HepG2 (cell line): ENCODE data around the gene RPP25L. TPM values are rescaled to one million over a fixed set of nuclear protein-coding genes. Genes with fewer than 3 reads are reported as not detected.

Experiments used
- ATAC-seq: fragments of 200-7000 bp; cut with Tn5 transposase; 3 replicates; pipeline ENCODE4 v1.9.1; 2020; ENCODE audit warnings: mild to moderate bottlenecking, moderate library complexity
- BruUV-seq: library from RNA; stranded (reverse); fragments of 400-500 nt; replicated peaks from 2 replicates; lab custom pipeline; 2021; lab: Mats Ljungman, UMichigan
- CTCF ChIA-PET: fragments of 300-600 bp; formaldehyde crosslinking; extraction: SDS; loops from one replicate; lab custom pipeline; 2021; ENCODE audit warnings: low total read pairs, inconsistent platforms, low intra/inter-chr PET ratio; lab: Yijun Ruan, JAX
- POLR2A ChIA-PET: fragments of 350-600 bp; sonication (Branson Sonifier 250); formaldehyde crosslinking; loops from one replicate; lab custom pipeline; 2020; ENCODE audit warnings: antibody characterized with exemption, inconsistent platforms; lab: Yijun Ruan, JAX
- DNase-seq: peaks from one replicate; pipeline ENCODE4 v3.0.0-alpha.2; 2015; ENCODE audit warnings: low spot score
- FAIRE-seq: peaks from 3 replicates; lab custom pipeline; 2011; peaks lifted over from hg19 to GRCh38; lab: Jason Lieb, UNC
- H2AFZ ChIP-seq: one replicate; pipeline ENCODE4 v1.6.1; 2011; ENCODE audit warnings: low read length, inconsistent platforms
- H3K27ac ChIP-seq: fragments of 300-600 bp; 3 replicates; pipeline ENCODE4 v1.8.0; 2011; ENCODE audit warnings: mixed run types, mild to moderate bottlenecking, mixed read lengths, low read length, inconsistent platforms; ENCODE audit not compliant: insufficient read depth; ENCODE audit errors: extremely low read length
- H3K27me3 ChIP-seq, 2 experiments: fragments of 200-600 bp in 1 of 2; 2 replicates in 1 of 2; 3 replicates in 1 of 2; pipeline versions ENCODE4 v1.6.0 to v1.8.0; 2011; ENCODE audit warnings: low read length in 2 of 2, mild to moderate bottlenecking in 2 of 2, moderate library complexity in 2 of 2, inconsistent platforms in 1 of 2; ENCODE audit not compliant: insufficient read depth in 2 of 2, control insufficient read depth in 1 of 2
- H3K36me3 ChIP-seq, 2 experiments: fragments of 200-600 bp in 1 of 2; replicated peaks in 1 of 2; 2 replicates in 1 of 2; 3 replicates in 1 of 2; pipeline versions ENCODE4 v1.5.1 to v1.8.0; 2011; ENCODE audit warnings: low read length in 2 of 2, inconsistent platforms in 1 of 2; ENCODE audit not compliant: insufficient read depth in 2 of 2, control insufficient read depth in 1 of 2
- H3K4me1 ChIP-seq: 2 replicates; pipeline ENCODE4 v1.5.1; 2012; ENCODE audit warnings: low read length, inconsistent platforms; ENCODE audit not compliant: insufficient read depth
- H3K4me2 ChIP-seq: 2 replicates; pipeline ENCODE4 v1.6.0; 2011; ENCODE audit warnings: low read depth, low read length, inconsistent platforms
- H3K4me3 ChIP-seq, 3 experiments: fragments of 200-600 bp in 1 of 3; sonication (generic), shearing (Covaris generic) in 1 of 3; replicated peaks in 1 of 3; 2 replicates each; pipeline ENCODE4 v1.5.1; 2011 to 2016; ENCODE audit warnings: low read length in 3 of 3, inconsistent platforms in 2 of 3, low read depth in 2 of 3, mild to moderate bottlenecking in 2 of 3, control low read depth in 1 of 3, mixed read lengths in 1 of 3; ENCODE audit not compliant: insufficient read depth in 1 of 3
- H3K79me2 ChIP-seq: one replicate; pipeline ENCODE4 v1.6.1; 2011; ENCODE audit warnings: low read length, inconsistent platforms; ENCODE audit not compliant: insufficient read depth
- H3K9ac ChIP-seq: 2 replicates; pipeline ENCODE4 v1.6.0; 2011; ENCODE audit warnings: mild to moderate bottlenecking, low read depth, low read length, inconsistent platforms; ENCODE audit not compliant: insufficient read depth
- H3K9me3 ChIP-seq: 2 replicates; pipeline ENCODE4 v1.5.1; 2012; ENCODE audit warnings: mild to moderate bottlenecking, low read length
- H4K20me1 ChIP-seq: 2 replicates; pipeline ENCODE4 v1.6.0; 2011; ENCODE audit warnings: inconsistent platforms, mild to moderate bottlenecking, low read length, moderate library complexity; ENCODE audit not compliant: insufficient read depth
- FOXP1 ChIP-seq, 2 experiments: fragments of 450-650 bp in 1 of 2; IDR thresholded peaks; 2 replicates each; pipeline ENCODE4 v1.6.1; 2017 to 2018; ENCODE audit warnings: antibody characterized with exemption in 1 of 2
- MXD4 ChIP-seq: IDR thresholded peaks from 2 replicates; pipeline ENCODE4 v1.6.1; 2016; ENCODE audit warnings: mild to moderate bottlenecking, missing biosample characterization, missing genetic modification reagents
- RNF2 ChIP-seq: fragments of 450-650 bp; conservative IDR thresholded peaks from 2 replicates; pipeline ENCODE4 v1.6.1; 2016; ENCODE audit warnings: low read depth
- SKIL ChIP-seq: sonication (generic); formaldehyde crosslinking; IDR thresholded peaks from 2 replicates; pipeline ENCODE4 v1.8.0; 2022; ENCODE audit warnings: missing genetic modification reagents, mild to moderate bottlenecking, moderate library complexity, borderline replicate concordance
- SMARCE1 ChIP-seq: fragments of 450-650 bp; IDR thresholded peaks from 2 replicates; pipeline ENCODE4 v1.6.1; 2017; ENCODE audit warnings: borderline replicate concordance
- SNAPC2 ChIP-seq: sonication (generic); formaldehyde crosslinking; IDR thresholded peaks from 2 replicates; pipeline ENCODE4 v1.8.1; 2022; ENCODE audit warnings: mild to moderate bottlenecking, missing genetic modification reagents
- STAT5B ChIP-seq: sonication (generic); formaldehyde crosslinking; IDR thresholded peaks from 2 replicates; pipeline ENCODE4 v1.4.0; 2020; ENCODE audit warnings: missing genetic modification reagents
- YEATS2 ChIP-seq: sonication (generic); formaldehyde crosslinking; IDR thresholded peaks from 2 replicates; pipeline ENCODE4 v1.4.0; 2020; ENCODE audit warnings: missing genetic modification reagents, borderline replicate concordance
- ZBTB1 ChIP-seq: sonication (generic); formaldehyde crosslinking; IDR thresholded peaks from 2 replicates; pipeline ENCODE4 v1.4.0; 2020; ENCODE audit warnings: missing genetic modification reagents, borderline replicate concordance
- ZBTB49 ChIP-seq: sonication (generic); formaldehyde crosslinking; IDR thresholded peaks from 2 replicates; pipeline ENCODE4 v1.4.0; 2020; ENCODE audit warnings: missing genetic modification reagents, borderline replicate concordance
- ZNF253 ChIP-seq: sonication (generic); formaldehyde crosslinking; IDR thresholded peaks from 2 replicates; pipeline ENCODE4 v1.8.0; 2022; ENCODE audit warnings: mild to moderate bottlenecking, missing genetic modification reagents, borderline replicate concordance
- ZNF414 ChIP-seq: sonication (generic); formaldehyde crosslinking; IDR thresholded peaks from 2 replicates; pipeline ENCODE4 v1.5.0; 2020; ENCODE audit warnings: missing genetic modification reagents
- ZNF788 ChIP-seq: sonication (generic); formaldehyde crosslinking; IDR thresholded peaks from 2 replicates; pipeline ENCODE4 v1.5.0; 2020; ENCODE audit warnings: mild to moderate bottlenecking, missing genetic modification reagents, borderline replicate concordance
- WGBS: methylation state at CpG from one replicate; pipeline ENCODE4 v1.1.6; 2017; ENCODE audit warnings: low lambda C conversion rate; 5-methylcytosine and 5-hydroxymethylcytosine counted together
- in situ Hi-C: cut with HindIII; loops from 2 replicates; pipeline ENCODE4 v1.10.0; 2017; ENCODE audit warnings: low pct_unique_long_range_greater_than_20kb; ENCODE audit not compliant: extremely low pct_ligation_motif_present
- intact Hi-C: fragments of 100-400 bp; cut with micrococcal nuclease; formaldehyde crosslinking; loops from one replicate; pipeline ENCODE4 v1.10.0; 2022; ENCODE audit not compliant: unreplicated experiment
- polyA plus RNA-seq, 8 experiments: library from polyadenylated mRNA; depleted of rRNA in 3 of 8; stranded (reverse) in 7 of 8; unstranded in 1 of 8; fragments of >200 nt; fragmentation: Illumina TruSeq in 4 of 8; extraction: Trizol in 4 of 8; gene quantifications; 2 replicates each; pipeline versions ENCODE4 v1.2.1 to v1.2.3, GENCODE V29; 2011 to 2016; ENCODE audit warnings: low read depth in 4 of 8, missing spikeins in 1 of 8, mixed read lengths in 1 of 8; ENCODE audit not compliant: insufficient read depth in 1 of 8
- total RNA-seq, 5 experiments: library from RNA; depleted of rRNA; stranded (reverse); fragments of >200 nt; fragmentation: Illumina TruSeq; extraction: Trizol; gene quantifications; 2 replicates each; pipeline ENCODE4 v1.2.3, GENCODE V29; 2016; ENCODE audit warnings: low read depth in 1 of 5
- TF ChIP-seq, protein P1 (sequence below): IDR thresholded peaks from 2 replicates; pipeline ENCODE4 v1.6.1; 2016; ENCODE audit warnings: missing biosample characterization, missing genetic modification reagents, low read depth

RPP25L gene
- total and polyA plus RNA-seq, 2 of the 13 experiments (the other 11 are each of a cell fraction or from before 2014, with no cell fraction given) = 24.5 to 27.3 TPM

DNA sequence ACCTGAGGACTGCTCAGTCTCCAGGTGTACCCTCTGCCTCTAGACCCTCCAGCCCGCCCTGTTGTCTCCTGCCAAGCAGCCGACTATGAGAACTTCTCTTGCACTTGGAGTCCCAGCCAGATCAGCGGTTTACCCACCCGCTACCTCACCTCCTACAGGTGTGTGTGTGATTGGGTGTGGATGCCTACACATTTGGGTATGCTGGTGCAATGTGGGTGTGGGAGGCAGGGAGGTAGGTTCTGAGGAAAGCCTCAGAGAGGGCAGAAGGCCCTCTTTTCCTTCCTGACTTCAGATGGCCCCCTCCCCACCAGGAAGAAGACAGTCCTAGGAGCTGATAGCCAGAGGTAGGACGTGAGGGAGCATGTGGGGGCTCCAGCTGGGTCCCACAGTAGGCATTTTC lies 45.1 kb upstream of the RPP25L start:
- no peak overlapping the region for H3K27ac ChIP-seq
- H3K36me3 ChIP-seq = no peaks in the 10 kb centered on the region
- no peak overlapping the region for H3K4me2 ChIP-seq
- intact Hi-C loops (no loop called here), in situ Hi-C loops (no loop called here)
- BruUV-seq = no TSS peak
- no peak for FAIRE-seq
- no peak overlapping the region for H2AFZ ChIP-seq
- no peak for ATAC-seq
- POLR2A ChIA-PET = interaction anchor here (1.0 to 2.3 kb wide), 3 partner anchors 8 to 11 kb away, joined by 3 to 14 read pairs (median 5); partner anchors contain the start of gene GALT
- no peak for TF ChIP-seq FOXP1 (IDR thresholded peaks at IDR 0.05)
- no peak for TF ChIP-seq FOXP1 (CRISPR knock-in tag; IDR thresholded peaks at IDR 0.05)
- TF ChIP-seq SKIL (CRISPR knock-in tag) = no peak
- TF ChIP-seq RNF2 = no peak
- TF ChIP-seq ZBTB49 = no peak
- TF ChIP-seq SMARCE1 = no peak
- no peak for TF ChIP-seq ZNF414 (CRISPR knock-in tag)
- no peak for TF ChIP-seq ZNF253 (CRISPR knock-in tag)
- TF ChIP-seq STAT5B (CRISPR knock-in tag) = no peak
- TF ChIP-seq ZNF788 = no peak
- TF ChIP-seq SNAPC2 (CRISPR knock-in tag) = no peak
- TF ChIP-seq, protein P1, sequence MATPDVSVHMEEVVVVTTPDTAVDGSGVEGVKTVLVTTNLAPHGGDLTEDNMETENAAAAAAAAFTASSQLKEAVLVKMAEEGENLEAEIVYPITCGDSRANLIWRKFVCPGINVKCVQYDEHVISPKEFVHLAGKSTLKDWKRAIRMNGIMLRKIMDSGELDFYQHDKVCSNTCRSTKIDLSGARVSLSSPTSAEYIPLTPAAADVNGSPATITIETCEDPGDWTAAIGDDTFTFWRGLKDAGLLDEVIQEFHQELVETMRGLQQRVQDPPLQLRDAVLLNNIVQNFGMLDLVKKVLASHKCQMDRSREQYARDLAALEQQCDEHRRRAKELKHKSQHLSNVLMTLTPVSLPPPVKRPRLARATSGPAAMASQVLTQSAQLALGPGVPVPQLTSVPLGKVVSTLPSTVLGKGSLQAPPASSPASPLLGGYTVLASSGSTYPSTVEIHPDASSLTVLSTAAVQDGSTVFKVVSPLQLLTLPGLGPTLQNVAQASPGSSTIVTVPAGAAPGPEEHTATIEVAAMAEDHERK (CRISPR knock-in tag) = no peak
- no peak for TF ChIP-seq ZBTB1
- no peak for TF ChIP-seq YEATS2 (CRISPR knock-in tag)
- TF ChIP-seq MXD4 (CRISPR knock-in tag) = no peak
- CTCF ChIA-PET = no interaction called here
- H3K4me3 ChIP-seq = no peak overlapping the region
- H3K27me3 ChIP-seq = no peaks in the 10 kb centered on the region; a peak in 3 of 5 replicates
- DNase-seq = no peak
- H3K9me3 ChIP-seq = no peaks in the 10 kb centered on the region
- H3K4me1 ChIP-seq = peaks cover 23% of the 10 kb centered on the region
- no peak overlapping the region for H3K9ac ChIP-seq
- WGBS = 57% methylated on average over 4 of the region's 5 CpGs
- H4K20me1 ChIP-seq = no peaks in the 10 kb centered on the region
- H3K79me2 ChIP-seq = no peaks in the 10 kb centered on the region
